Endodermal cell (in vitro differentiated cells): Measurements from ENCODE around the gene ZNF32. TPM values are rescaled to one million over a fixed set of nuclear protein-coding genes. Genes with fewer than 3 reads are reported as not detected.
A peak's percentile ranks its signal among the peaks of the same experiment; 100 is the strongest.

Experiments
- DNase-seq: peaks from one replicate; pipeline ENCODE4 v3.0.0-alpha.2; 2017
- H3K27ac ChIP-seq: 2 replicates; pipeline ENCODE4 v1.5.1; 2013; ENCODE audit warnings: mild to moderate bottlenecking, low read depth, low read length, moderate library complexity
- H3K27me3 ChIP-seq: 2 replicates; pipeline ENCODE4 v1.6.1; 2013; ENCODE audit warnings: mild to moderate bottlenecking, low read length, moderate library complexity; ENCODE audit not compliant: insufficient read depth, control insufficient read depth, poor library complexity, severe bottlenecking
- H3K36me3 ChIP-seq: 2 replicates; pipeline ENCODE4 v1.7.0; 2013; ENCODE audit warnings: mild to moderate bottlenecking, low read length, moderate library complexity; ENCODE audit not compliant: control insufficient read depth, insufficient read depth
- H3K4me1 ChIP-seq: one replicate; pipeline ENCODE4 v1.7.0; 2013; ENCODE audit warnings: low read length; ENCODE audit not compliant: control insufficient read depth, insufficient read depth
- H3K4me3 ChIP-seq: 2 replicates; pipeline ENCODE4 v1.5.1; 2013; ENCODE audit warnings: mild to moderate bottlenecking, low read length, moderate library complexity
- H3K9ac ChIP-seq: 2 replicates; pipeline ENCODE4 v1.6.1; 2013; ENCODE audit warnings: mild to moderate bottlenecking, low read length, moderate library complexity; ENCODE audit not compliant: poor library complexity, severe bottlenecking; ENCODE audit errors: extremely low read depth
- H3K9me3 ChIP-seq: 2 replicates; pipeline ENCODE4 v1.6.1; 2013; ENCODE audit warnings: mild to moderate bottlenecking, low read length, moderate library complexity; ENCODE audit not compliant: control insufficient read depth
- H3K27ac Mint-ChIP-seq: 2 replicates; pipeline ENCODE4 v1.8.0; 2020; ENCODE audit warnings: mixed read lengths
- H3K27me3 Mint-ChIP-seq: 2 replicates; pipeline ENCODE4 v1.8.0; 2021; ENCODE audit warnings: mild to moderate bottlenecking, mixed read lengths; ENCODE audit not compliant: insufficient read depth
- H3K36me3 Mint-ChIP-seq: 2 replicates; pipeline ENCODE4 v1.8.0; 2020; ENCODE audit warnings: low read depth, mixed read lengths
- H3K4me1 Mint-ChIP-seq: 2 replicates; pipeline ENCODE4 v1.8.0; 2020; ENCODE audit warnings: mixed read lengths
- H3K4me3 Mint-ChIP-seq: 2 replicates; pipeline ENCODE4 v1.8.0; 2020; ENCODE audit warnings: mild to moderate bottlenecking, moderate library complexity, mixed read lengths
- H3K9me3 Mint-ChIP-seq: 2 replicates; pipeline ENCODE4 v1.8.0; 2020; ENCODE audit warnings: mild to moderate bottlenecking, mixed read lengths
- WGBS, 2 experiments: methylation state at CpG; one replicate each; pipeline versions ENCODE4 v1.1.5 to v1.1.7; 2013; ENCODE audit warnings: missing lambda C conversion rate in 2 of 2, mixed read lengths in 1 of 2; ENCODE audit not compliant: insufficient coverage in 1 of 2, insufficient read length in 1 of 2; 5-methylcytosine and 5-hydroxymethylcytosine counted together
- total RNA-seq, 2 donors: library from RNA; stranded (reverse); fragmentation: NEBNext Ultra II Directional in 1 of 2; extraction: Animal tissue kit (Norgen Biotek cat#: 25700) in 1 of 2; gene quantifications; 2 replicates in 1 of 2; 3 replicates in 1 of 2; pipeline ENCODE4 v1.2.1, GENCODE V29; 2021
- TF ChIP-seq, protein P1 (sequence below): fragments of 200-600 bp; sonication (generic); conservative IDR thresholded peaks from 2 replicates; pipeline ENCODE4 v1.5.0; 2021; ENCODE audit warnings: antibody characterized with exemption, mild to moderate bottlenecking

Gene ZNF32
- total RNA-seq, 2 donors from 2014 or later = 21.4 to 29.0 TPM

DNA sequence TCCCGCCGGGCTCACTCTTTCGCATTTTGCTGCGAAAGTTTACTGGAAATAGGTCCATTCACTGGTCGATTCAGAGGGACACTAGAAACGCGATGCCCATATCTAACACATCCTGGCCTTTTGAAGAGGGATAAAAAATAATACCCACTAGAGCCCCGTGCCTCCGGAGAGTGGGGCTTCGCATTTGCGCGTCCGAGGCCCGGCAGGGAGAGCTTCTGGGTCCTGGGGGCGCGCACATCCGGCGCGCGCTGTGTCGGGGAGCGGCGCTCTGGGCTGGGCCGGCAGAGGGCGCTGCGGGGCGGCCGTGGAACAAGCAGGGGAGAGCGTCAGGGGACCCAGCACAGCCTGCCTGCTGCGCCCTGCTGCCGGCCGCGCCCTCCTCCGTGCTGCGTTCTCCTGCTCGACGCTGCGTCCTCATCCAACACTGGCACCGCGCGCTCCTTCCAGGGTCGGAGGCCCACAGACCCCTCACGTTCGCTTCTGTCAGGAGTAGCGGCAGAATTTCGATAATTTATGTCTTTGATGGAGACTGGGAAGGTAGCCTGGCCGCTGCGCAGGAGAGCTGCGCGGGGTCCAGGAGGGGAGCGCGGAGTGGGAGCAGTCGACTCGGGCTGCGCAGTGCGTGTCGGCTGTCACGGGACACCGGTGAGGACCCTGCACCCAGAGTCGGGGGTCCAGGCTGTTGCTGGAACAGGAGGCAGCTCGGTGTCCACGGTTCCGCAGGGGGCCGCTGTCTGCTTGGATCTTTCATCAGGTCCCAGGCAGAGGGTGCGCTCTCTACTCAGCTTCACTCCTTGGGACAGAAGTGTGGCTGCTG, 41.5 kb upstream of the ZNF32 start:
- no peak overlapping the region for H3K9ac ChIP-seq
- 0 to 3% methylated on average over 33 to 65 of the region's 65 CpGs for WGBS, 2 experiments
- Mint-ChIP-seq H3K36me3 (no peaks in the 10 kb centered on the region), H3K4me1 (peaks cover 2% of the 10 kb centered on the region), H3K27me3 (peaks cover 60% of the 10 kb centered on the region), H3K4me3 (peak overlapping the region; percentile 71), H3K27ac (no peak overlapping the region), H3K9me3 (no peaks in the 10 kb centered on the region)
- H3K4me1 ChIP-seq = no peaks in the 10 kb centered on the region
- no peaks in the 10 kb centered on the region for H3K9me3 ChIP-seq
- TF ChIP-seq, protein P1, sequence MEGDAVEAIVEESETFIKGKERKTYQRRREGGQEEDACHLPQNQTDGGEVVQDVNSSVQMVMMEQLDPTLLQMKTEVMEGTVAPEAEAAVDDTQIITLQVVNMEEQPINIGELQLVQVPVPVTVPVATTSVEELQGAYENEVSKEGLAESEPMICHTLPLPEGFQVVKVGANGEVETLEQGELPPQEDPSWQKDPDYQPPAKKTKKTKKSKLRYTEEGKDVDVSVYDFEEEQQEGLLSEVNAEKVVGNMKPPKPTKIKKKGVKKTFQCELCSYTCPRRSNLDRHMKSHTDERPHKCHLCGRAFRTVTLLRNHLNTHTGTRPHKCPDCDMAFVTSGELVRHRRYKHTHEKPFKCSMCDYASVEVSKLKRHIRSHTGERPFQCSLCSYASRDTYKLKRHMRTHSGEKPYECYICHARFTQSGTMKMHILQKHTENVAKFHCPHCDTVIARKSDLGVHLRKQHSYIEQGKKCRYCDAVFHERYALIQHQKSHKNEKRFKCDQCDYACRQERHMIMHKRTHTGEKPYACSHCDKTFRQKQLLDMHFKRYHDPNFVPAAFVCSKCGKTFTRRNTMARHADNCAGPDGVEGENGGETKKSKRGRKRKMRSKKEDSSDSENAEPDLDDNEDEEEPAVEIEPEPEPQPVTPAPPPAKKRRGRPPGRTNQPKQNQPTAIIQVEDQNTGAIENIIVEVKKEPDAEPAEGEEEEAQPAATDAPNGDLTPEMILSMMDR = peak; percentile 95
- H3K36me3 ChIP-seq = no peaks in the 10 kb centered on the region
- H3K27ac ChIP-seq = no peak overlapping the region
- DNase-seq = peak; percentile 94
- H3K27me3 ChIP-seq = peaks cover 27% of the 10 kb centered on the region
- peak overlapping the region; percentile 88 for H3K4me3 ChIP-seq

DNA sequence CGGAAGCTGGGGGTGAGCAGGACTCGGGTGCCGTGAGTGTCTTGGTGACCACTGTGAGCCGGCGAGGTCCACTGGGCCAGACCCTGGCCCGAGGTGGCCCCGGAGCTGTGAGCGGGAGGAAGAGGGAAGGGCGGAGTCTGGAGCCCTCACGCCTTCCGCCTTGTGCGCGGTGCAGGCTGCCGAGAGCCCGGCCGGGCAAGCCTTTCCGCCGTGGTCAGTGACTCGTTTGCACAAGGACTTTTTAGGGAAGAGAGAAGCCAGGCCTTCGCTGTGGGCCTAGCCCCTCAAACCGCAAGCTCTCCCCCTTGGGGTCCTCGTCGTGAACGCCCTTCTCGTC, 40.9 kb upstream of the ZNF32 start:
- no peak overlapping the region for H3K9ac ChIP-seq
- 28 to 32% methylated on average over 11 to 25 of the region's 25 CpGs for WGBS, 2 experiments
- peaks cover 27% of the 10 kb centered on the region for H3K27me3 ChIP-seq
- no peaks in the 10 kb centered on the region for H3K36me3 ChIP-seq
- H3K27ac Mint-ChIP-seq = no peak overlapping the region
- peaks cover 2% of the 10 kb centered on the region for H3K4me1 Mint-ChIP-seq
- H3K36me3 Mint-ChIP-seq = no peaks in the 10 kb centered on the region
- peaks cover 57% of the 10 kb centered on the region for H3K27me3 Mint-ChIP-seq
- H3K27ac ChIP-seq = no peak overlapping the region
- H3K9me3 Mint-ChIP-seq = no peaks in the 10 kb centered on the region
- DNase-seq = peak; percentile 78
- H3K4me1 ChIP-seq = no peaks in the 10 kb centered on the region
- H3K4me3 Mint-ChIP-seq = peak overlapping the region; percentile 71
- peak overlapping the region; percentile 88 for H3K4me3 ChIP-seq
- TF ChIP-seq, protein P1 = no peak
- H3K9me3 ChIP-seq = no peaks in the 10 kb centered on the region

DNA sequence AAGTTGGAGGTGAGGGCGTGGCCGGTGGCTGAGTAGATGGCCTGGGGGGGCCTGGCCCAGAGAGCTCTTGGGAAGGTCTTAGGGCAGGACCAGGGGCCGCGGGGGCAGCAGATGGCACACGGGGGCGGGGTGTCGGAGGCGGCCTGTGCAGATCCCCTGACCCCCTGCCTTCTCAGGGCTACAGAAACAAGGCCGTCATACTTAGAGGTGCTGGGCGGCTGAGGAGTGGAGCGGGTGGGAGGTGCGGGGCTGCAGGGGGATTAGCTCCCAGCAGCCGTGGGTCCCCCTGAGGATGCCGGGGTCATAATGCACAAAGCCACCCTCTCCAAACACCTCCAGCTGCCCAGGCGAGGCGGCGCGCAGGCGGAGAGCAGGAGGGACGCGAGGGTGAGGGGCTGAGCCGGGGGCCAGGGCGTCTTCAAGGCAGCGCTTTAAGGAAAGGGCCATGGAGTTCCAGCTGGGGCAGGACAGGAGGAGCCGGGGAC, 40.4 kb upstream of the ZNF32 start:
- no peaks in the 10 kb centered on the region for H3K4me1 ChIP-seq
- peak overlapping the region; percentile 71 for H3K4me3 Mint-ChIP-seq
- H3K27ac Mint-ChIP-seq = no peak overlapping the region
- no peak overlapping the region for H3K27ac ChIP-seq
- no peaks in the 10 kb centered on the region for H3K36me3 ChIP-seq
- DNase-seq = no peak
- peaks cover 57% of the 10 kb centered on the region for H3K27me3 Mint-ChIP-seq
- H3K36me3 Mint-ChIP-seq = no peaks in the 10 kb centered on the region
- TF ChIP-seq, protein P1 = no peak
- H3K4me3 ChIP-seq = no peak overlapping the region
- 95 to 96% methylated on average over 14 to 25 of the region's 25 CpGs for WGBS, 2 experiments
- no peaks in the 10 kb centered on the region for H3K9me3 ChIP-seq
- no peaks in the 10 kb centered on the region for H3K9me3 Mint-ChIP-seq
- peaks cover 27% of the 10 kb centered on the region for H3K27me3 ChIP-seq
- peaks cover 2% of the 10 kb centered on the region for H3K4me1 Mint-ChIP-seq
- no peak overlapping the region for H3K9ac ChIP-seq
